ENCODE measurements around the gene UGT1A3.

DNA sequence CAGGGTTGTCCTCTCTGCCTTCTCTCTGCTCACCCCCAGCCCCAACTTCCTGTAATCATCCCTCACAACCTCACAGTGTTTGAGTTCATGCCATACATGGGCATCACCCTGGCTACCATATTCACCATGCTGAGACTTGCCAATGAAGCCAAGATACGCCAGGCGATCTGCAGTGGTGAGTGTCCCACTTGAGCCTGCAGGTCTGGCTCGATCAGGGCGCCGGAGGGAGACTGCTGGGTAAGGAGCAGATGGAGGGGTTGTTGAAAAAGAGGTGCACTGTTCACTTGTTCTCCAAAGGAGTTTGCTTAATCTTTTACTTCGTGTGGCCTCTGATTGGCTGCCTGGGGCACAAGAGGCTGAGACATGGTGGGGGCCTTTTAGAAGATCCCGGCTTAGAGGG, 63.9 kb downstream of the UGT1A3 start:
- TF ChIP-seq POLR2AphosphoS5 (IDR thresholded peaks at IDR 0.05; ENCODE audit: low read depth, low read length), result no peak
- no peak for TF ChIP-seq POLR2A (IDR thresholded peaks at IDR 0.05; ENCODE audit: low read depth, low read length)
- TF ChIP-seq TAF1 (IDR thresholded peaks at IDR 0.05; ENCODE audit: low read depth, low read length), result no peak
- no peak for TF ChIP-seq SPI1 (IDR thresholded peaks at IDR 0.05; ENCODE audit: low read depth, low read length)
